ENCODE results near the gene OTX1.

The OTX1 gene

GRCh38 chr2:63035169-63035568 lies 15.5 kb upstream of the OTX1 start:
- no peak for TF ChIP-seq CTCF (IDR thresholded peaks at IDR 0.05; ENCODE audit: insufficient read depth, missing control alignments)
- FAIRE-seq, result no peak

GRCh38 chr2:63035660-63036059 lies 15.0 kb upstream of the OTX1 start:
- TF ChIP-seq CTCF (IDR thresholded peaks at IDR 0.05; ENCODE audit: insufficient read depth, missing control alignments), result no peak
- DNase-seq (ENCODE audit: insufficient read length, low spot score), result no peak
- no peak for FAIRE-seq

More at GRCh38 chr2:63035169-63035568, 15.5 kb upstream of the OTX1 start:
- no peak for DNase-seq (ENCODE audit: insufficient read length, low spot score)

GRCh38 chr2:63038034-63038433 lies 12.6 kb upstream of the OTX1 start:
- no peak for DNase-seq (ENCODE audit: insufficient read length, low spot score)
- no peak for FAIRE-seq
- TF ChIP-seq CTCF (IDR thresholded peaks at IDR 0.05; ENCODE audit: insufficient read depth, missing control alignments), result no peak

GRCh38 chr2:63040586-63040985 lies 10.0 kb upstream of the OTX1 start:
- FAIRE-seq (no peak), DNase-seq (ENCODE audit: insufficient read length, low spot score) (no peak)
- TF ChIP-seq CTCF (IDR thresholded peaks at IDR 0.05; ENCODE audit: insufficient read depth, missing control alignments), result no peak

GRCh38 chr2:63041592-63041991 lies 9.0 kb upstream of the OTX1 start:
- FAIRE-seq (no peak), DNase-seq (ENCODE audit: insufficient read length, low spot score) (no peak)
- TF ChIP-seq CTCF (IDR thresholded peaks at IDR 0.05; ENCODE audit: insufficient read depth, missing control alignments), result no peak

- FAIRE-seq, result no peak
- TF ChIP-seq CTCF (IDR thresholded peaks at IDR 0.05; ENCODE audit: insufficient read depth, missing control alignments), result no peak
- no peak for DNase-seq (ENCODE audit: insufficient read length, low spot score)
Observed at GRCh38 chr2:63044362-63045327, 6.0 kb upstream of the OTX1 start.

GRCh38 chr2:63046552-63046951 lies 4.1 kb upstream of the OTX1 start:
- no peak for TF ChIP-seq CTCF (IDR thresholded peaks at IDR 0.05; ENCODE audit: insufficient read depth, missing control alignments)
- no peak for FAIRE-seq
- DNase-seq (ENCODE audit: insufficient read length, low spot score), result no peak
